Measurements from ENCODE around the gene GAPVD1. TPM values are rescaled to one million over a fixed set of nuclear protein-coding genes. Genes with fewer than 3 reads are reported as not detected.
A peak's percentile ranks its signal among the peaks of the same experiment; 100 is the strongest.

GAPVD1 gene
- total and polyA plus RNA-seq, 10 of the 15 experiments (the other 5 are each of a cell fraction or from before 2014, with no cell fraction given) = 4.3 to 36.6 (median 25.9) TPM

DNA sequence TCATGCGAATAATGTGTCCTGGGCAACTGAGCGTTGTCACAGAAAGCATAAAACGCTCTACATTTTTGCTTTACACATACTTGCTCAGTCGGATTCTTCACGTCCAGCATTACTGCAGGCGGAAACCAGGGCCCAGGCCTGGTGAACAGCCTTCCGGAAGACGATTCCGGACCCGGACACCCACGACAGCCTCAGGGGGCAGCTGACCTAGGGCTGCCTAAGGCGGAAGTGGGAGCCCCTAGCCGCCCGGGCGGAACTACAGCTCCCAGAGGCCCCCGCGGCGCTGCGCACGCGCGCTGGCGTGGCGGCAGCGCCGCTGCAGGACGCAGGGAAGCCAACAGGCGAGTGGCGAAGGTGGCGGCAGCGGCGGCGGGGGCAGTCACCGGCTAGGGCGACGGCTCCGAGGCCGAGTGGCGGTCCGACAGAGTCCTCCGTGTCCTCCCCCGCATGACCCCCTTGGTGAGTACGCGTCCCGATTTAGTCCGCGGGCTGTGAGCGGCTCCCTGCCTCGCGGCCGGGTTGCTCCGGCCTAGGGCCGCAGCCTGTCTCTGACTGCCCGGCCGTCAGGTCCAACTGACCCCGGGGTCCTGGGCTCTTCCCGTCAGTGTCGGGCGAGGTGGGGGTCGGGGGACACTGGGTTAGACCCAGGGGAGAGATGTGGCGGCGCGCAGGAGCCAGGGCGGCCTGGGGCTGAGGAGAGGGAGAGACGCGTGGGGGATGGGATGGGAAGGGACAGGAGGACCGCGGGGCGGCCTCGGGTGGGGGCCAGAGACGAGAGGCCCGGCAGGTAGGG is at the start of gene GAPVD1 (continued):
- TF ChIP-seq, protein P1, sequence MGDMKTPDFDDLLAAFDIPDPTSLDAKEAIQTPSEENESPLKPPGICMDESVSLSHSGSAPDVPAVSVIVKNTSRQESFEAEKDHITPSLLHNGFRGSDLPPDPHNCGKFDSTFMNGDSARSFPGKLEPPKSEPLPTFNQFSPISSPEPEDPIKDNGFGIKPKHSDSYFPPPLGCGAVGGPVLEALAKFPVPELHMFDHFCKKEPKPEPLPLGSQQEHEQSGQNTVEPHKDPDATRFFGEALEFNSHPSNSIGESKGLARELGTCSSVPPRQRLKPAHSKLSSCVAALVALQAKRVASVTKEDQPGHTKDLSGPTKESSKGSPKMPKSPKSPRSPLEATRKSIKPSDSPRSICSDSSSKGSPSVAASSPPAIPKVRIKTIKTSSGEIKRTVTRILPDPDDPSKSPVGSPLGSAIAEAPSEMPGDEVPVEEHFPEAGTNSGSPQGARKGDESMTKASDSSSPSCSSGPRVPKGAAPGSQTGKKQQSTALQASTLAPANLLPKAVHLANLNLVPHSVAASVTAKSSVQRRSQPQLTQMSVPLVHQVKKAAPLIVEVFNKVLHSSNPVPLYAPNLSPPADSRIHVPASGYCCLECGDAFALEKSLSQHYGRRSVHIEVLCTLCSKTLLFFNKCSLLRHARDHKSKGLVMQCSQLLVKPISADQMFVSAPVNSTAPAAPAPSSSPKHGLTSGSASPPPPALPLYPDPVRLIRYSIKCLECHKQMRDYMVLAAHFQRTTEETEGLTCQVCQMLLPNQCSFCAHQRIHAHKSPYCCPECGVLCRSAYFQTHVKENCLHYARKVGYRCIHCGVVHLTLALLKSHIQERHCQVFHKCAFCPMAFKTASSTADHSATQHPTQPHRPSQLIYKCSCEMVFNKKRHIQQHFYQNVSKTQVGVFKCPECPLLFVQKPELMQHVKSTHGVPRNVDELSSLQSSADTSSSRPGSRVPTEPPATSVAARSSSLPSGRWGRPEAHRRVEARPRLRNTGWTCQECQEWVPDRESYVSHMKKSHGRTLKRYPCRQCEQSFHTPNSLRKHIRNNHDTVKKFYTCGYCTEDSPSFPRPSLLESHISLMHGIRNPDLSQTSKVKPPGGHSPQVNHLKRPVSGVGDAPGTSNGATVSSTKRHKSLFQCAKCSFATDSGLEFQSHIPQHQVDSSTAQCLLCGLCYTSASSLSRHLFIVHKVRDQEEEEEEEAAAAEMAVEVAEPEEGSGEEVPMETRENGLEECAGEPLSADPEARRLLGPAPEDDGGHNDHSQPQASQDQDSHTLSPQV (IDR thresholded peaks at IDR 0.05) = no peak
- TF ChIP-seq IKZF2 (IDR thresholded peaks at IDR 0.05) = peak in 1 of 2 experiments; percentile 29; a peak in 1 of 4 replicates
- peak; percentile 78; the same call in 1 of the 2 replicates for TF ChIP-seq PML (IDR thresholded peaks at IDR 0.05; ENCODE audit: low read length)
- TF ChIP-seq SREBF1 (IDR thresholded peaks at IDR 0.05; ENCODE audit: low read length) = peak; percentile 69
- TF ChIP-seq JUND (IDR thresholded peaks at IDR 0.05; ENCODE audit: low read depth, low read length) = no peak
- peak; percentile 78; the same call in 1 of the 2 replicates for TF ChIP-seq LARP7 (IDR thresholded peaks at IDR 0.05)
- TF ChIP-seq CHD2 (IDR thresholded peaks at IDR 0.05; ENCODE audit: borderline replicate concordance, low read depth, low read length) = peak; percentile 31; the same call in 1 of the 2 replicates
- TF ChIP-seq IKZF1 (conservative IDR thresholded peaks at IDR 0.05) = peak; percentile 98
- TF ChIP-seq CBFB (IDR thresholded peaks at IDR 0.05; ENCODE audit: low read depth) = 0 out of 2 replicates have a peak, but pooled peaks have one; percentile 33
- peak; percentile 89 for TF ChIP-seq POLR2A (IDR thresholded peaks at IDR 0.05; ENCODE audit: low read depth, low read length)
- no peak for TF ChIP-seq BRCA1 (IDR thresholded peaks at IDR 0.05; ENCODE audit: low read depth, low read length)
- TF ChIP-seq SUPT20H (IDR thresholded peaks at IDR 0.05; ENCODE audit: borderline replicate concordance, control insufficient read depth, low read depth, low read length) = no peak
- TF ChIP-seq SUZ12 (IDR thresholded peaks at IDR 0.05; ENCODE audit: unreplicated experiment) = no peak
- peak; percentile 78 for TF ChIP-seq DPF2 (IDR thresholded peaks at IDR 0.05)
- peak; percentile 65 for TF ChIP-seq NR2C1 (IDR thresholded peaks at IDR 0.05)
- TF ChIP-seq, protein P2, sequence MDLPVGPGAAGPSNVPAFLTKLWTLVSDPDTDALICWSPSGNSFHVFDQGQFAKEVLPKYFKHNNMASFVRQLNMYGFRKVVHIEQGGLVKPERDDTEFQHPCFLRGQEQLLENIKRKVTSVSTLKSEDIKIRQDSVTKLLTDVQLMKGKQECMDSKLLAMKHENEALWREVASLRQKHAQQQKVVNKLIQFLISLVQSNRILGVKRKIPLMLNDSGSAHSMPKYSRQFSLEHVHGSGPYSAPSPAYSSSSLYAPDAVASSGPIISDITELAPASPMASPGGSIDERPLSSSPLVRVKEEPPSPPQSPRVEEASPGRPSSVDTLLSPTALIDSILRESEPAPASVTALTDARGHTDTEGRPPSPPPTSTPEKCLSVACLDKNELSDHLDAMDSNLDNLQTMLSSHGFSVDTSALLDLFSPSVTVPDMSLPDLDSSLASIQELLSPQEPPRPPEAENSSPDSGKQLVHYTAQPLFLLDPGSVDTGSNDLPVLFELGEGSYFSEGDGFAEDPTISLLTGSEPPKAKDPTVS (IDR thresholded peaks at IDR 0.05; ENCODE audit: low read depth, low read length) = no peak
- TF ChIP-seq SMARCA5 (IDR thresholded peaks at IDR 0.05) = 0 out of 2 replicates have a peak, but pooled peaks have one; percentile 36
- no peak; the same call in 1 of the 2 replicates for TF ChIP-seq RB1 (IDR thresholded peaks at IDR 0.05; ENCODE audit: borderline replicate concordance)
- no peak for TF ChIP-seq SIN3A (IDR thresholded peaks at IDR 0.05; ENCODE audit: low read depth, low read length)
- peak; percentile 29; the same call in 1 of the 2 replicates for TF ChIP-seq HDGF (IDR thresholded peaks at IDR 0.05)
- no peak for TF ChIP-seq SRF (IDR thresholded peaks at IDR 0.05; ENCODE audit: low read depth in 2 of 2, low read length in 2 of 2)
- TF ChIP-seq RAD21 (IDR thresholded peaks at IDR 0.05; ENCODE audit: insufficient read depth, low read depth, low read length) = no peak

Data from GM12878 (cell line).